ENCODE data around the gene CAMK2N2.
A peak's percentile ranks its signal among the peaks of the same experiment; 100 is the strongest.

The CAMK2N2 gene

DNA sequence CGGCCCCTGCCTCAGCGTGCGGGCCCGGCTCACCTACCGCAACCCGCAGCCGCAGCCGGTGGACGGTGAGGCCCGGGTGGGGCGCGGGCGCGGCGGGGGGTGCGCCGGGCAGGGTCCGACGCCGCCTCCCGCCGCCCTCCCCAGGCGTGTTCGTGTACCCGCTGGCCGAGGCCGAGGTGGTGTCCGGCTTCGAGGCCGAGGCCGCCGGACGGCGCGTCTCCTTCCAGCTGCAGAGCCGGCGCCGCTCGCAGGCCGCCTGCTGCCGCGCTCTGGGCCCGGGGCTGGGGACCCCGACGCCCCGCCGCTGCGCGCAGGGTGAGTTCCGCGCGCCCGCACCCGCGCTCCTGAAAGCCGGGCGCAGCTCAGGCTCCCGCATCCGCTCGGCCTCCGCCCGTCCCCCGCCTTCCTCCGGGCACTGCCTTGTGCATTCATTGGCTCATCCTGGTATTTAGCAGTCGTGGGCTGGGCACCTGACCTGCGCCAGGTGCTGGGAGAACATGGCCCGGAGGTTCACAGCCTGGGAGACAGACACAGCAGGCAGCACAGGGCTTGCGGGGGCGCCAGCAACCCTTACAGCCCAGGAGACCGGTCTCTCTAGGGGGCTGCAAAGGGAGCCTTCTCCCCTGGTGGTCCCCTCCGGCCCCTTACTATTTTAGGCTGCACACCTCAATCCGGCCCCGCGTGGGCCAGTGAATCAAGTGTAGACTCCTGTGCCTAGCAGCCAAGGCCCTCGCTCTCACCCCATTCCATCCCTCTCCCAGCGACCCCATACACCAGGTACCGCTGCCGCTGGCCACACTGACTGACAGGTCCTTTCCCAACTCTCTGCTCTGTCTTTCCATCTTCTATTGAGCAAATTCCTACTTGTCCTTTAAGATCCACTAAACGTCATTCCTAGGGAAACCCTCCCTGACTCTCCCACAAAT lies 30.5 kb downstream of the CAMK2N2 start:
- no peaks in the 10 kb centered on the region for H3K36me3 ChIP-seq (ENCODE audit: control insufficient read depth in 1 of 2, insufficient read depth in 2 of 2, low read length in 2 of 2)
- H3K4me3 ChIP-seq (ENCODE audit: low read depth in 1 of 2, low read length in 2 of 2), result peak overlapping the region in 1 of 2 donors; percentile 80
- H3K9me3 ChIP-seq (ENCODE audit: control insufficient read depth in 1 of 2, low read length in 2 of 2), result no peaks in the 10 kb centered on the region
- no peak overlapping the region for H3K27ac ChIP-seq (ENCODE audit: low read length)
- peaks cover 42% of the 10 kb centered on the region for H3K27me3 ChIP-seq (ENCODE audit: low read depth, low read length)
- peaks cover 0 to 27% of the 10 kb centered on the region in 2 donors for H3K4me1 ChIP-seq (ENCODE audit: control insufficient read depth in 1 of 2, insufficient read depth in 2 of 2, low read length in 2 of 2)

DNA sequence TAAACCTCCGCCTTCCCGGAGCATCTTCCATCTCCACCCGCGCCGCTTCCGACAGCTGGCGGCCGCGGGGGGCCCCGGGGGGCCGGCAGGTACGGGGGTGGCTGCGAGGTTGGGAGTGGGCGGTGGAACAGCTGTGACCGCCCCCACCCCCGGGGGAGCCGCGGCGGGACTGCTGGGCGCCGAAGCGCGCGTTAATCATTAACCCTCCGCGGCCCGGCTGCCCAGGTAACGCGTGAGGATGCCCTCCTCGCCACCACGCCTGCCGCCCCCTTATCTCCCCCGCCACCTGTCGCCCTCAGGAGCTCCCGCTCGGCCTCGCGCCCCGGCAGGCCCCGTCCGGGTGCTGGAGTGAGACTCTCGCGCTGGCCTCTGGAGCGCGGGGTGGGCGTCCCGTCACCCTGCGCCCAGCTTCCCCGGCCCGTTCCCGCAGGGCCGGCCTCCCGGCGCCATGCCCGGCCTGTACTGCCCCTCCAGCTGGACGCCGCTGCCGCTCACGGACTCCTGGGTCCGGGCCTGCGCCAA lies 31.2 kb downstream of the CAMK2N2 start:
- Histone ChIP-seq H3K9me3 (ENCODE audit: control insufficient read depth in 1 of 2, low read length in 2 of 2) (no peaks in the 10 kb centered on the region), H3K27ac (ENCODE audit: low read length) (no peak overlapping the region), H3K4me1 (ENCODE audit: control insufficient read depth in 1 of 2, insufficient read depth in 2 of 2, low read length in 2 of 2) (peaks cover 0 to 27% of the 10 kb centered on the region in 2 donors), H3K27me3 (ENCODE audit: low read depth, low read length) (peaks cover 42% of the 10 kb centered on the region), H3K36me3 (ENCODE audit: control insufficient read depth in 1 of 2, insufficient read depth in 2 of 2, low read length in 2 of 2) (no peaks in the 10 kb centered on the region), H3K4me3 (ENCODE audit: low read depth in 1 of 2, low read length in 2 of 2) (peak overlapping the region in 1 of 2 donors; percentile 80)

DNA sequence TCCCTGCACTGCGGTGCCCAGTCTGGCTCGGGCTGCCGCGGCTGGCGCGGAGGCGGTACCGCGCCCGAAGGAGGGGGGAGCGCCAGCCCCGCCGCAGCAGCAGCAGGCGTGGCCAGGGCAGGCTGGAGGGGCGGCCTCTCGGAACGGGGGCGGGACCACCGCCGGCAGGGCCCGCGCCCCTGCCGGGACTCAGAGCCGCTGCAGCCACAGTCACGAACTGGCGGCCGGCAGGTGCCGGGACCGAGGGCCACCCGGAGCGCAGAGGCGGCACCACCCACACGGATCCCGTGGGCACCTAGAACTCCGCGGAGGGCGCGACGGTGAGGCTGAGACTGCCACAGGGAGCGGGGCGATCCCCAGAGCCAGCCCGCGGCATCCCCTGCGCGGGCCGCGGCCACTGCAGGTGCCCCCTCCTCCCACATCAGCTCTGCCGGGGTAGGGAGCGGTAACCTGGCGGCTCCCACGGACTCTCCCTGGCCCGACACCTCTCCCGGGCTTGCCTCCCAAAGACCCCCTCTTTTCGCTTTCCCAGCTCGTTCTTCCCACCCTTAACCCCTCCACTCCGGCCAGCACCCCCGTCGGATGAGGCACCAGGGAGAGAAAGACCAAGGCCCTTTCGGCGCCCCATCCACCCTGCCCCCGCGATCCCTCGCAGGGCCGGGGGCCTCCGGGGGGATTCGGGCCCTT lies 31.8 kb downstream of the CAMK2N2 start, which contains the start of gene VWA5B2:
VWA5B2 (plus strand) TSS at position 192 of the 687 bp plus-strand sequence. CDS start 944 bp downstream, outside the sequence.
- peaks cover 42% of the 10 kb centered on the region for H3K27me3 ChIP-seq (ENCODE audit: low read depth, low read length)
- peaks cover 0 to 27% of the 10 kb centered on the region in 2 donors for H3K4me1 ChIP-seq (ENCODE audit: control insufficient read depth in 1 of 2, insufficient read depth in 2 of 2, low read length in 2 of 2)
- no peaks in the 10 kb centered on the region for H3K9me3 ChIP-seq (ENCODE audit: control insufficient read depth in 1 of 2, low read length in 2 of 2)
- H3K27ac ChIP-seq (ENCODE audit: low read length), result no peak within 1 kb of the TSS
- H3K36me3 ChIP-seq (ENCODE audit: control insufficient read depth in 1 of 2, insufficient read depth in 2 of 2, low read length in 2 of 2), result no peaks in the 10 kb centered on the region
- H3K4me3 ChIP-seq (ENCODE audit: low read depth in 1 of 2, low read length in 2 of 2), result peak within 1 kb of the TSS; percentile 21 to 80

- H3K27me3 ChIP-seq (ENCODE audit: low read depth, low read length), result peaks cover 42% of the 10 kb centered on the region
- no peaks in the 10 kb centered on the region for H3K36me3 ChIP-seq (ENCODE audit: control insufficient read depth in 1 of 2, insufficient read depth in 2 of 2, low read length in 2 of 2)
- no peak overlapping the region for H3K27ac ChIP-seq (ENCODE audit: low read length)
- peak overlapping the region in 1 of 2 donors; percentile 80 for H3K4me3 ChIP-seq (ENCODE audit: low read depth in 1 of 2, low read length in 2 of 2)
- H3K4me1 ChIP-seq (ENCODE audit: control insufficient read depth in 1 of 2, insufficient read depth in 2 of 2, low read length in 2 of 2), result peaks cover 0 to 27% of the 10 kb centered on the region in 2 donors
- H3K9me3 ChIP-seq (ENCODE audit: control insufficient read depth in 1 of 2, low read length in 2 of 2), result no peaks in the 10 kb centered on the region
These were observed 32.8 kb downstream of the CAMK2N2 start for GRCh38 chr3:184228376-184229137.

GRCh38 chr3:184227481-184227935 lies 33.8 kb downstream of the CAMK2N2 start:
- no peaks in the 10 kb centered on the region for H3K36me3 ChIP-seq (ENCODE audit: control insufficient read depth in 1 of 2, insufficient read depth in 2 of 2, low read length in 2 of 2)
- H3K4me3 ChIP-seq (ENCODE audit: low read depth in 1 of 2, low read length in 2 of 2), result no peak overlapping the region
- peaks cover 40% of the 10 kb centered on the region for H3K27me3 ChIP-seq (ENCODE audit: low read depth, low read length)
- H3K9me3 ChIP-seq (ENCODE audit: control insufficient read depth in 1 of 2, low read length in 2 of 2), result no peaks in the 10 kb centered on the region
- H3K4me1 ChIP-seq (ENCODE audit: control insufficient read depth in 1 of 2, insufficient read depth in 2 of 2, low read length in 2 of 2), result peaks cover 0 to 27% of the 10 kb centered on the region in 2 donors
- no peak overlapping the region for H3K27ac ChIP-seq (ENCODE audit: low read length)

DNA sequence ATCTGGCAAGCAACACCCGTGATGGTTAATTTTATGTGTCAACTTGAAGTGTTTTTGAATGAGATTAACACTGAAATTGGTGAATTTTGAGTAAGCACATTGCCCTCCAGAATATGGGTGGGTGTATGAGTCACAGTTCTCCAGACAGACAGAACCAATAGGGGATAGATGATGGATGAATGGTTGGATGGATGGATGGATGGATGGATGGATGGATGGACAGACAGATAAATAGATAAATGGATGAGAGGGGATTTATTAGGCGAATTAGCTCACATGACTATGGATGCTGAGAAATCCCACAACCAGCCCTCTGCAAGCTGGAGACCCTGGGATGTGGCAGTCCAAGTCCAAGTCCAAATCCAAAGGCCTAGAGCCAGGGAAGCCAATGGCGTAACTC lies 37.4 kb downstream of the CAMK2N2 start:
- Histone ChIP-seq H3K27ac (ENCODE audit: low read length) (no peak overlapping the region), H3K27me3 (ENCODE audit: low read depth, low read length) (peaks cover 15% of the 10 kb centered on the region)

GRCh38 chr3:184222521-184222920 lies 38.8 kb downstream of the CAMK2N2 start:
- Histone ChIP-seq H3K4me3 (ENCODE audit: low read depth in 1 of 2, low read length in 2 of 2) (no peak overlapping the region), H3K27me3 (ENCODE audit: low read depth, low read length) (peaks cover 1% of the 10 kb centered on the region), H3K9me3 (ENCODE audit: control insufficient read depth in 1 of 2, low read length in 2 of 2) (no peaks in the 10 kb centered on the region), H3K4me1 (ENCODE audit: control insufficient read depth in 1 of 2, insufficient read depth in 2 of 2, low read length in 2 of 2) (no peaks in the 10 kb centered on the region), H3K27ac (ENCODE audit: low read length) (no peak overlapping the region), H3K36me3 (ENCODE audit: control insufficient read depth in 1 of 2, insufficient read depth in 2 of 2, low read length in 2 of 2) (no peaks in the 10 kb centered on the region)

More for the DNA sequence above, 37.4 kb downstream of the CAMK2N2 start:
- Histone ChIP-seq H3K9me3 (ENCODE audit: control insufficient read depth in 1 of 2, low read length in 2 of 2) (no peaks in the 10 kb centered on the region), H3K4me3 (ENCODE audit: low read depth in 1 of 2, low read length in 2 of 2) (no peak overlapping the region), H3K36me3 (ENCODE audit: control insufficient read depth in 1 of 2, insufficient read depth in 2 of 2, low read length in 2 of 2) (no peaks in the 10 kb centered on the region), H3K4me1 (ENCODE audit: control insufficient read depth in 1 of 2, insufficient read depth in 2 of 2, low read length in 2 of 2) (peaks cover 0 to 6% of the 10 kb centered on the region in 2 donors)

GRCh38 chr3:184218814-184219213 lies 42.5 kb downstream of the CAMK2N2 start:
- H3K4me3 ChIP-seq (ENCODE audit: low read depth in 1 of 2, low read length in 2 of 2), result no peak overlapping the region
- no peaks in the 10 kb centered on the region for H3K4me1 ChIP-seq (ENCODE audit: control insufficient read depth in 1 of 2, insufficient read depth in 2 of 2, low read length in 2 of 2)
- no peaks in the 10 kb centered on the region for H3K27me3 ChIP-seq (ENCODE audit: low read depth, low read length)
- H3K9me3 ChIP-seq (ENCODE audit: control insufficient read depth in 1 of 2, low read length in 2 of 2), result no peaks in the 10 kb centered on the region
- no peaks in the 10 kb centered on the region for H3K36me3 ChIP-seq (ENCODE audit: control insufficient read depth in 1 of 2, insufficient read depth in 2 of 2, low read length in 2 of 2)
- H3K27ac ChIP-seq (ENCODE audit: low read length), result no peak overlapping the region

- Histone ChIP-seq H3K4me1 (ENCODE audit: control insufficient read depth in 1 of 2, insufficient read depth in 2 of 2, low read length in 2 of 2) (no peaks in the 10 kb centered on the region), H3K9me3 (ENCODE audit: control insufficient read depth in 1 of 2, low read length in 2 of 2) (no peaks in the 10 kb centered on the region), H3K36me3 (ENCODE audit: control insufficient read depth in 1 of 2, insufficient read depth in 2 of 2, low read length in 2 of 2) (no peaks in the 10 kb centered on the region), H3K27ac (ENCODE audit: low read length) (no peak overlapping the region), H3K27me3 (ENCODE audit: low read depth, low read length) (no peaks in the 10 kb centered on the region), H3K4me3 (ENCODE audit: low read depth in 1 of 2, low read length in 2 of 2) (no peak overlapping the region)
These were observed 49.6 kb downstream of the CAMK2N2 start for GRCh38 chr3:184211718-184212117.

DNA sequence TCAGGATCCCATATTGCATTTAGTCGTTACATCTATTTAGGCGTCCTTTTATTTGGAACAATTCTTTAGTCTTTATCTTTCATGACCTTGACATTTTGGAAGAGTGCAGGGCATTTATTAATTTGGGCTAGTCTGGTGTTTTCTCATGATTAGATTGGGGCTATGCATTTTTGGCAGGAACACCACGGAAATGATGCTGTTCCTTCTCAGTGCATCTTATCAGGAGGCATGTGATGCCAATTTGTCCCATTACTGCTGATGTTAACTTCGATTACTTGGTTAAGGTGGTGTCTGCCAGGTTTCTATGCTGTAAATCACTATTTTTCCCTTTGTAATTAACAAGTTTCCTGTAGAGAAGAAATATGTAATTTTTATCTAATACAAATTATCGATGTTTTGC lies 50.1 kb downstream of the CAMK2N2 start:
- Histone ChIP-seq H3K4me3 (ENCODE audit: low read depth in 1 of 2, low read length in 2 of 2) (no peak overlapping the region), H3K36me3 (ENCODE audit: control insufficient read depth in 1 of 2, insufficient read depth in 2 of 2, low read length in 2 of 2) (no peaks in the 10 kb centered on the region), H3K27ac (ENCODE audit: low read length) (no peak overlapping the region), H3K9me3 (ENCODE audit: control insufficient read depth in 1 of 2, low read length in 2 of 2) (no peaks in the 10 kb centered on the region), H3K27me3 (ENCODE audit: low read depth, low read length) (no peaks in the 10 kb centered on the region), H3K4me1 (ENCODE audit: control insufficient read depth in 1 of 2, insufficient read depth in 2 of 2, low read length in 2 of 2) (no peaks in the 10 kb centered on the region)
